Measurements from ENCODE around the gene FABP6.

The FABP6 gene

GRCh38 chr5:160269017-160269416, 39.7 kb downstream of the FABP6 start:
- H3K4me3 ChIP-seq (ENCODE audit: low read depth, low read length) = no peak overlapping the region
- TF ChIP-seq CTCF (IDR thresholded peaks at IDR 0.05; ENCODE audit: borderline replicate concordance, insufficient read depth, low read depth, low read length) = no peak

GRCh38 chr5:160270704-160271103, 41.4 kb downstream of the FABP6 start:
- H3K4me3 ChIP-seq (ENCODE audit: low read depth, low read length) = no peak overlapping the region

DNA sequence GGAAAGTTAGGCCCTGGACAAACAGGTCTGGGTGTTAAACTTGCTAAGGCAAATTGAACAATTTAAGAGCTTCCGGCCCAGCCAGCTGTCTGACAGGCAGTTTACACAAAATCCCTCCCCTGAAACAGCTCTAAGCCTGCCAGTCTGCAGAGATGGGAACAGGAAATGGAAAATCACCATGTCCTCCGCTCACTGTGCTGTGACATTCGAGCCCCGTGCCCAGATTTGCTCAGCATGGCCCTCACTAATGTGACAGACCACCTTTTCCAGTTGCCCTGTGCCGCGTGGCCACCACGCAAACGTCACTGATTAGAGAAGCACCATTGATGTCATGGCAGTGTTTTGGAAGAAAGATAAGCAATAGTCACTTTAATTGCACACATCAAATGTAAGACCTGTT, 42.1 kb downstream of the FABP6 start:
- H3K4me3 ChIP-seq (ENCODE audit: low read depth, low read length) = no peak overlapping the region
- TF ChIP-seq CTCF (IDR thresholded peaks at IDR 0.05; ENCODE audit: borderline replicate concordance, insufficient read depth, low read depth, low read length) = no peak

More at GRCh38 chr5:160270704-160271103, 41.4 kb downstream of the FABP6 start:
- no peak for TF ChIP-seq CTCF (IDR thresholded peaks at IDR 0.05; ENCODE audit: borderline replicate concordance, insufficient read depth, low read depth, low read length)

DNA sequence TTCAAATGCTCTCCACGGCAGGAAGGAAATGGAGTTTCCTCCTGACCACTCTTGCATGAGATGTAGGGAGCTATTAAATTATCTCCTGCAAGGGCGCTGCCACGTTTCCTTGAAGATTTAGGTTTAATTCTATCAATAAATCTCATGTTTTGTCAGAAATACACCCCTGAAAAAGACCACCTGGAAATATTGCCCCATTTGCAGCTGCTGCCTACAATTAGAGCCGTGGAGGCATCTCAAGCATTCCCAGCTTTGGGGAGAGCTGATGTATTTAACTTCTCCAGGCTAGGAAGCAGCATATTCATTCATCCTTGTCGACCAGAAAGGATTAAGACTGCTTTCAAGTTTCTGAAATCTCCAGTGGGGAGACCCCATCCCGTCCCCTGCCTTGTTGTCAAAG, 42.5 kb downstream of the FABP6 start:
- no peak for TF ChIP-seq CTCF (IDR thresholded peaks at IDR 0.05; ENCODE audit: borderline replicate concordance, insufficient read depth, low read depth, low read length)
- H3K4me3 ChIP-seq (ENCODE audit: low read depth, low read length) = no peak overlapping the region

GRCh38 chr5:160272264-160272663, 43.0 kb downstream of the FABP6 start:
- no peak for TF ChIP-seq CTCF (IDR thresholded peaks at IDR 0.05; ENCODE audit: borderline replicate concordance, insufficient read depth, low read depth, low read length)
- no peak overlapping the region for H3K4me3 ChIP-seq (ENCODE audit: low read depth, low read length)

DNA sequence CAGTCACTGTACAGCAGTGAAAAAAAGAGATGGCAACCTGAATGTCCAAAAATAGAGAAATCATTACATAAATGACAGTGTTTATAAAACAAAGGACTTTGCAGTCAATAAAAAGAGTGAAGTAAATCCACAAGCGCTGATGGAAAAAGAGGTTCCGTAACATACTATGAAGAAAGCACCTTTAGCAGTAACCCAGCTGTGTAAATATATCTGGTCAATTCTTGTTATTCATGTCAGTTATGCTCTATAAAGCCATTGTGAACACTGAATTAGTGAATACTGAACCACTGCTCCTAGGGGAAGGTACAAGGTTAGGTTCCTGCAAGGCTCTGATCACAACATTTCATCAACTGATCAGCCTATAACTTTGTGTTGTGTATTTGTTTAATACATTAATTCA, 43.6 kb downstream of the FABP6 start:
- no peak for TF ChIP-seq CTCF (IDR thresholded peaks at IDR 0.05; ENCODE audit: borderline replicate concordance, insufficient read depth, low read depth, low read length)
- no peak overlapping the region for H3K4me3 ChIP-seq (ENCODE audit: low read depth, low read length)

DNA sequence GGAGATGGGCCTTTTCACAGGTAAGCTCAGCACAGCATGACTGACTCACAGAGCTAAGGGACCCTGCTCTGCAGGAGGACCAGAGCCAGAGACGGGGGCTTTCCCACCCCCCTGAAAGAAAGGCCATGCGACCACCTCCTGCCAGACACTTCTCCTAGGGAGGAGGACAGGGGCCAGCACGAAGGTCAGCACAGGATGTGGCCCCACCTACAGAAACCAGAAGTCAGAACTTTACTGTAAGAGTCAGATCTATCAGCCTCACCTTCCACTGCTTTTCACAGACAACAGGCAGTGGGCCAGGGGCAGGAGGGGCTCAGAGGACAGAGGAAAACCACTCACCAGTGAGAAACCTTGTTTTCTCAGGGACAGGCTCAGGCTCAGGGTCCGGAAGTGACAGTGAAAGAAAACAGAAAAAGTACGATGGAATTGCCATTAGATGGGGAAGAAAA, 45.2 kb downstream of the FABP6 start:
- TF ChIP-seq CTCF (IDR thresholded peaks at IDR 0.05; ENCODE audit: borderline replicate concordance, insufficient read depth, low read depth, low read length) = no peak
- no peak overlapping the region for H3K4me3 ChIP-seq (ENCODE audit: low read depth, low read length)

Data from GM12875 (cell line).